K562 (cell line): ENCODE measurements around the gene SERPINE1. TPM values are rescaled to one million over a fixed set of nuclear protein-coding genes. Genes with fewer than 3 reads are reported as not detected.

Experiments
- ATF1 ChIP-seq, 2 experiments: fragments of 450-650 bp in 1 of 2; IDR thresholded peaks; 2 replicates each; pipeline ENCODE4 v1.6.1; 2016; ENCODE audit warnings: missing compliant biosample characterization in 1 of 2, missing genetic modification characterization in 1 of 2
- BACH1 ChIP-seq: fragments of 200-800 bp; sonication (Bioruptor generic); IDR thresholded peaks from 2 replicates; pipeline ENCODE4 v1.6.1; 2016; ENCODE audit warnings: missing genetic modification characterization, missing compliant biosample characterization
- BRD9 ChIP-seq: fragments of 450-650 bp; IDR thresholded peaks from 2 replicates; pipeline ENCODE4 v1.6.1; 2018; ENCODE audit warnings: low read depth; ENCODE audit not compliant: partially characterized antibody
- DACH1 ChIP-seq: fragments of 450-650 bp; IDR thresholded peaks from 2 replicates; pipeline ENCODE4 v1.6.1; 2018; ENCODE audit not compliant: partially characterized antibody
- E2F3 ChIP-seq: fragments of 250-450 bp; sonication (Bioruptor Pico); IDR thresholded peaks from 2 replicates; pipeline ENCODE4 v1.4.0; 2020; ENCODE audit warnings: mild to moderate bottlenecking
- ETV1 ChIP-seq: fragments of 450-650 bp; conservative IDR thresholded peaks from 2 replicates; pipeline ENCODE4 v1.6.1; 2016; ENCODE audit warnings: missing genetic modification characterization, control low read depth, low read depth, missing compliant biosample characterization
- HINFP ChIP-seq: fragments of 450-650 bp; conservative IDR thresholded peaks from 2 replicates; pipeline ENCODE4 v1.6.1; 2016; ENCODE audit warnings: missing genetic modification characterization, low read depth, mild to moderate bottlenecking, control low read depth, missing compliant biosample characterization
- ID3 ChIP-seq, 2 experiments: fragments of 250-450 bp in 1 of 2; fragments of 450-650 bp in 1 of 2; sonication (Bioruptor Pico) in 1 of 2; IDR thresholded peaks; 2 replicates each; pipeline versions ENCODE4 v1.6.1 to v1.8.0; 2016 to 2021; ENCODE audit warnings: mild to moderate bottlenecking in 2 of 2, moderate library complexity in 2 of 2, missing compliant biosample characterization in 1 of 2, missing genetic modification characterization in 1 of 2
- MBD1 ChIP-seq: fragments of 250-450 bp; sonication (Bioruptor Pico); IDR thresholded peaks from 2 replicates; pipeline ENCODE4 v1.8.0; 2022; ENCODE audit warnings: inconsistent platforms
- MIER1 ChIP-seq: fragments of 450-650 bp; IDR thresholded peaks from 2 replicates; pipeline ENCODE4 v1.6.1; 2016; ENCODE audit warnings: antibody characterized with exemption, mild to moderate bottlenecking, low read depth
- MTA3 ChIP-seq: fragments of 450-650 bp; formaldehyde crosslinking; IDR thresholded peaks from 2 replicates; pipeline ENCODE4 v1.6.1; 2017; ENCODE audit warnings: mild to moderate bottlenecking, borderline replicate concordance
- NR4A1 ChIP-seq, 2 experiments: fragments of 250-450 bp in 1 of 2; fragments of 450-650 bp in 1 of 2; sonication (Bioruptor Pico) in 1 of 2; IDR thresholded peaks; 2 replicates each; pipeline versions ENCODE4 v1.4.0 to v1.6.1; 2016 to 2020; ENCODE audit warnings: mild to moderate bottlenecking in 2 of 2, missing compliant biosample characterization in 1 of 2, missing genetic modification characterization in 1 of 2, moderate library complexity in 1 of 2
- SAFB2 ChIP-seq: fragments of 200-400 bp; formaldehyde crosslinking; IDR thresholded peaks from 2 replicates; pipeline ENCODE4 v1.6.1; 2018; ENCODE audit warnings: borderline replicate concordance, low read length, low read depth, moderate library complexity; ENCODE audit not compliant: severe bottlenecking
- SLC30A9 ChIP-seq: fragments of 250-450 bp; sonication (Bioruptor Pico); IDR thresholded peaks from 2 replicates; pipeline ENCODE4 v1.8.0; 2022; ENCODE audit warnings: mild to moderate bottlenecking, moderate library complexity
- STAT5A ChIP-seq: IDR thresholded peaks from 2 replicates; pipeline ENCODE4 v1.6.1; 2012; ENCODE audit warnings: low read length, inconsistent platforms, borderline replicate concordance
- TBP ChIP-seq: optimal IDR thresholded peaks from 2 replicates; pipeline ENCODE3; 2011; ENCODE audit warnings: low read depth, low read length, improper control_type of control experiment
- TRIM24 ChIP-seq, 2 experiments: fragments of 450-650 bp; IDR thresholded peaks; 2 replicates each; pipeline ENCODE4 v1.6.1; 2016
- VEZF1 ChIP-seq: fragments of 200-800 bp; sonication (Bioruptor generic); IDR thresholded peaks from 2 replicates; pipeline ENCODE4 v1.6.1; 2017; ENCODE audit warnings: missing genetic modification characterization, missing compliant biosample characterization
- ZC3H11A ChIP-seq: IDR thresholded peaks from 2 replicates; pipeline ENCODE4 v1.6.1; 2012; ENCODE audit warnings: low read depth, low read length, improper control_type of control experiment
- ZEB2 ChIP-seq: fragments of 450-650 bp; IDR thresholded peaks from 2 replicates; pipeline ENCODE4 v1.6.1; 2016
- ZNF165 ChIP-seq: fragments of 250-450 bp; sonication (Bioruptor Pico); IDR thresholded peaks from 2 replicates; pipeline ENCODE4 v1.4.0; 2020; ENCODE audit warnings: borderline replicate concordance
- ZNF184 ChIP-seq: sonication (generic); formaldehyde crosslinking; IDR thresholded peaks from 2 replicates; pipeline ENCODE4 v1.5.0; 2020; ENCODE audit warnings: missing genetic modification reagents
- ZSCAN32 ChIP-seq: fragments of 450-650 bp; formaldehyde crosslinking; IDR thresholded peaks from 2 replicates; pipeline ENCODE4 v1.4.0; 2020; ENCODE audit warnings: mild to moderate bottlenecking, moderate library complexity
- polyA plus RNA-seq, 8 experiments: library from polyadenylated mRNA; depleted of rRNA in 4 of 8; stranded (reverse) in 5 of 8; unstranded in 3 of 8; fragments of >200 nt; fragmentation: Nextera tagmentation in 2 of 8; fragmentation: Illumina TruSeq in 1 of 8; extraction: Ambion mirVana in 2 of 8; extraction: Trizol in 1 of 8; gene quantifications; 2 replicates each; pipeline versions ENCODE4 v1.2.1 to v1.2.3, GENCODE V29; 2011 to 2014; ENCODE audit warnings: inconsistent platforms in 1 of 8, missing spikeins in 1 of 8
- total RNA-seq, 7 experiments: library from RNA; depleted of rRNA in 6 of 7; stranded (reverse); fragments of >200 nt in 6 of 7; fragmentation: Illumina TruSeq in 2 of 7; extraction: Trizol in 2 of 7; gene quantifications; 2 replicates each; pipeline versions ENCODE4 v1.2.1 to v1.2.3, GENCODE V29; 2011 to 2021; ENCODE audit warnings: low replicate concordance in 1 of 7

Gene SERPINE1
- total and polyA plus RNA-seq, 9 of the 15 experiments (the other 6 are each of a cell fraction or from before 2014, with no cell fraction given), result 0.22 to 4.8 (median 0.91) TPM

DNA sequence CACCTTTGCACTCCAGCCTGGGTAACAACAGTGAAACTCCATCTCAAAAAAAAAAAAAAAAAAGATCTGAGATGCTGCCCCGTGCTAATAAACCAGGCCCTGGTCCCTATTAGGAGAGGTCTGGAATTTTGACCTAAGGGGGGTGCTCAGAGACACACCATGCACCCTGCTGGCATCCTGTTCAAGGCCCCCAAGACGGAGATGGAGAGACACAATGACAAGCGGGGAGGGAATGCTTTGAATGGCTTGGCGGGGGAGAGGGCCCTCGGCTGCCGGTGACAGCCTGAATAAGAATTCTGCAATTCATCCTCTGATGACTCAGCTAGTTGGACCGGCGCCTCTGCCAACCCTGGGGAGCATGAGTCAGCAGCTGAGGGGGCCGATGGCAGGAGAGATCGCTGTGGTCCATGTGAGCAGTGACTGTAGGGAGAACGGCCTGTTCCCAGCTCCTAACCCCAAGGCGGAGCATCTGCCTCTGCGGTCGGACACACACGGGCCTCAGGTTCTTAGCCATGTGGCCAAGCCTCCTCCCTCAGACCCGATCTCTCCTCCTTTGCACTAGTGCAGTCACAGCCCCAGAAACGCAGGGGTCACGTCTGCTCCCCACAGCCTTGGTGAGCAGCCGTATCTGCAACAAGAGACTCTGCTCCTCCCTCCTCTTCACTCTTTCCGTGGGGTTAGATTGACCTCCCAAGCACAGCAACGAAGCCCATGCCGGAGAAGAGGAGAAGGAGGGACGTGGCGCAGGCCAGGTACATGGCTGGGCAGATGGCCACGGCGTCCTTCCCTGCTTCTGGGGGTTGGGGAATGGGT, 26.7 kb upstream of the SERPINE1 start (continued):
- TF ChIP-seq ZC3H11A, result 0 out of 2 replicates have a peak, but pooled peaks have one; percentile 62
- no peak for TF ChIP-seq SLC30A9 (CRISPR knock-in tag)
- no peak for TF ChIP-seq ZSCAN32
- TF ChIP-seq VEZF1 (CRISPR knock-in tag), result peak; percentile 87
- 0 out of 2 replicates have a peak, but pooled peaks have one; percentile 5 for TF ChIP-seq HINFP (tag)
- TF ChIP-seq ATF1 (CRISPR knock-in tag; IDR thresholded peaks at IDR 0.05), result no peak
- TF ChIP-seq ATF1 (tag; IDR thresholded peaks at IDR 0.05), result peak; percentile 81
- peak; percentile 74 for TF ChIP-seq TBP
- TF ChIP-seq DACH1, result peak; percentile 18
- TF ChIP-seq STAT5A, result peak; percentile 50
- peak; percentile 73 for TF ChIP-seq MIER1
- TF ChIP-seq NR4A1 (CRISPR knock-in tag; IDR thresholded peaks at IDR 0.05), result peak; percentile 91; the same call in 1 of the 2 replicates
- peak; percentile 85 for TF ChIP-seq NR4A1 (tag; IDR thresholded peaks at IDR 0.05)
- TF ChIP-seq ZNF184 (CRISPR knock-in tag), result no peak
- TF ChIP-seq E2F3 (CRISPR knock-in tag), result peak; percentile 25; the same call in 1 of the 2 replicates
- TF ChIP-seq MBD1, result no peak
- TF ChIP-seq SAFB2, result no peak
- TF ChIP-seq ETV1 (tag), result peak; percentile 59; the same call in 1 of the 2 replicates
- TF ChIP-seq ZNF165 (CRISPR knock-in tag), result peak; percentile 82; the same call in 1 of the 2 replicates
- peak; percentile 94 for TF ChIP-seq MTA3
- TF ChIP-seq ZEB2, result no peak; the same call in 1 of the 2 replicates
- peak; percentile 100 for TF ChIP-seq BACH1 (tag)
- TF ChIP-seq BRD9, result peak; percentile 57
- TF ChIP-seq ID3 (CRISPR knock-in tag; IDR thresholded peaks at IDR 0.05), result no peak
- peak; percentile 77 for TF ChIP-seq ID3 (tag; IDR thresholded peaks at IDR 0.05)
- peak; percentile 72 to 87 for TF ChIP-seq TRIM24 (IDR thresholded peaks at IDR 0.05)
